Fibroblast of mammary gland (primary cell): ENCODE measurements around the gene ELP1.
"Not testable (repeated sequence)": the region's sequence is repeated elsewhere in the genome, so short reads cannot be mapped to it uniquely, and the experiment has no call there.

Experiments used
- DNase-seq: peaks from one replicate; pipeline ENCODE4 v3.0.0-alpha.2; 2010; ENCODE audit warnings: low read depth
- H3K4me3 ChIP-seq: 2 replicates; pipeline ENCODE4 v1.5.1; 2011; ENCODE audit warnings: low read depth, mild to moderate bottlenecking, low read length, moderate library complexity; ENCODE audit not compliant: control insufficient read depth
- CTCF ChIP-seq: conservative IDR thresholded peaks from 2 replicates; pipeline ENCODE4 v1.5.1; 2011; ENCODE audit warnings: low read depth, low read length, inconsistent platforms; ENCODE audit not compliant: control insufficient read depth, insufficient read depth

The ELP1 gene

GRCh38 chr9:108972186-108972585 is 38.3 kb upstream of the ELP1 start:
- TF ChIP-seq CTCF = no peak

GRCh38 chr9:108971392-108971791 is 37.5 kb upstream of the ELP1 start:
- H3K4me3 ChIP-seq, DNase-seq: not testable (repeated sequence)

More at GRCh38 chr9:108972186-108972585, 38.3 kb upstream of the ELP1 start:
- DNase-seq = no peak
- no peak overlapping the region for H3K4me3 ChIP-seq

- no peak for DNase-seq
- TF ChIP-seq CTCF = no peak
- H3K4me3 ChIP-seq = no peak overlapping the region
Observed at GRCh38 chr9:108967916-108968315, 34.0 kb upstream of the ELP1 start.

GRCh38 chr9:108963459-108964143 is 29.7 kb upstream of the ELP1 start:
- no peak for TF ChIP-seq CTCF
- no peak overlapping the region for H3K4me3 ChIP-seq
- DNase-seq = no peak

GRCh38 chr9:108961151-108961550 is 27.2 kb upstream of the ELP1 start:
- TF ChIP-seq CTCF = no peak
- no peak overlapping the region for H3K4me3 ChIP-seq
- DNase-seq = no peak

GRCh38 chr9:108960331-108960730 is 26.4 kb upstream of the ELP1 start:
- no peak overlapping the region for H3K4me3 ChIP-seq
- no peak for TF ChIP-seq CTCF
- no peak for DNase-seq

GRCh38 chr9:108956631-108957026 is 22.7 kb upstream of the ELP1 start:
- no peak for TF ChIP-seq CTCF
- H3K4me3 ChIP-seq = no peak overlapping the region
- no peak for DNase-seq
